Activated naive CD8-positive, alpha-beta T cell treated with anti-CD3 and anti-CD28 coated beads, Interleukin-2, amount 50 U/mL, for 16 hours (primary cell): Measurements from ENCODE around the gene MEIOC.
"Not testable (repeated sequence)": the region's sequence is repeated elsewhere in the genome, so short reads cannot be mapped to it uniquely, and the experiment has no call there.

Source experiments
- DNase-seq: peaks from one replicate; pipeline ENCODE4 v3.0.0-alpha.2; 2020; ENCODE audit warnings: low read depth, low spot score

The MEIOC gene

DNA sequence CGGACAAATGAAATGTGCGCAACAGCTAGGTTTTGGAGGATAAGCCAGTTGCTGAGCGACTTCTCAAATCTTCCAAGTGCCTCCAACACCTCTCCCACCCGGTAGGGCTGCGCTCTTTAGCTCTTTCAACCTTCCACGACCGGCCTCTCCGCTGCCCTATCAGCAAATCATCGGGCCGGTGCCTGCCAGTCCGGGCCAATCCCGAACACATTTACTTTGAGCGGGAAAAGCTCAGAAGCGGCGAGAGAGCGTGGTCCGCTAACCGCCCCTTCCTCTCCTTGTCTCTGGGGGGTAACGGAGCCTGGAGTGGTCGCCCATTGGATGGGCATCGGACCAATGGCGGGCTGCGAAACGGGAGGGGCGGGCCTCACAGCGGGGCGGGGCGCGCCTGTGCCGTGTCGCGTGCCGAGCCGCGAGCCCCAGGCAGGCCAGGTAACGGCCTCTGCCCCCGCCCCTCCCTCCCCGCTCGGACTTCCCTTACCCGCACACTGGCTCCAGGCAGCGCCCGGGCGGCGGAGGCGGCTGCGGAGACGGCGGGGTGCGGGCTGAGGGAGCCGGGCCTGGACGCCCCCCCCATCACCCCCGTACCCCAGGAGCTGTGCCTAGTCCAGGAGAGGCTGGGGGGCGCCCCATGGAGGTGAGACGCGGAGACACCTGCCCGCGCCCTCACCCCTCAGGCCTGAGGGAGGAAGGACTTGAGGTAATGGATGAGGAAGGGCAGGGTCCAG is at the start of gene MEIOC:
Gene MEIOC, plus strand, starts transcription at position 486 of the 728 bp plus-strand sequence. Its CDS starts 146 bp downstream, at position 632.
- DNase-seq, result peak; percentile 11

DNA sequence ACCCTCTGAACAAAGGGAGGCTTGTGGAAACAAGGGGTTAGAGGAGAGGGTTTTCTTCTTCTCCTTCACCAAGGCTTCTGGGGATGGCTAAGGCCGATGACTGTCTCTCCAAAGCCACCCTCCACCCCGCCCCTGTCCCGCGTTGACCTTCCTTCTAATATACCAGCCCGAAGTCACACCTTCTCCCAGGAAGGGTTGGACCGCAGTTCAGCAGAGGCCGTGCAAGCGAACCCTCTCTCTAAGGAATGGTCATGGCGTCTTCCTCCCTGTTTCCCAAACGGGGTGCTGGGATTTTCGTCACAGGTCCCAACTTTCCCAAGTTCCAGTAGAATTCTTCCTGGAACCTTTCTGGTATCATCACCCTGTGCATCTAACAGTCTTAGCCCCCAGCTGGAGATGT is 49.6 kb upstream of the MEIOC start:
- no peak for DNase-seq

DNA sequence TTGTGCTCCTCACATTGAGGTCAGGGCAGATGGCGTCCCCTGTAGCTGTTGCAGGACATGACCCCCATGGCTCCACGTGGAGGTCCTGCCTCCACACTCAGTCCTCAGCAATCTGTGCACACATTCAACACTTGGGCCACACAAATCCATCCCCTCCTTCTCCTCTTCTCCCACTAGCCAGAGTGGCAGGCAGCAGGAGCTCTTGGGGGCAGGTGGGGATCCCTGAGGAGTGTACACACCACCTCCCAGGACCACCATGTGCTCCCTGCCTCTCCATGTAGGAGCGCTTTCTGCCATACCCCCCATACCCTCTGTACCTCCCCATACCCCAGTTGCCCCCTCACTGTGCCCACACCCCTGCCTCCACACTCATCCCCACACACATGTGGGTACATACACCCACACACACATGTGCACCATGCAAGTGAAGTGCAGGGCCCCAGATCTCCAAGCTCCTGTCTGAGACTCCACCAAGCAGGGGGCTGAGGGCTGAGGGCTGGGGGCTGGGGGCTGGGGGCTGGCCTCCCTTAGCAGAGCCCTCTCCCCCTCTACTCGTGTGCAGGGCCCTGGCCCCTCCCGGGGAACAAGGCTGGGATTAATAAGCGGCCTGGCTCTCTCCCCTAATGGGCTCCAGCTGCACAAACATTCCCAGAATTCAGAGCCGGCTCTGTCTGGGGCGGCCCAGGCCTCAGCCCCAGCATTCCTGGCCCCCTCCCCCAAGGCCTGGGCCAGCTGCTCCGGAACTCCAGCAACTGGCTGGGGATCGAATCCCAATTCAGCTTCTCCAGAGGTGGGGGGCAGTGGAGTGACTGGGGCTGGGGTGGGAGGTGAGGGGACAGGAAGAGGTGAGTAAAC is 48.2 kb upstream of the MEIOC start:
- no peak for DNase-seq

DNA sequence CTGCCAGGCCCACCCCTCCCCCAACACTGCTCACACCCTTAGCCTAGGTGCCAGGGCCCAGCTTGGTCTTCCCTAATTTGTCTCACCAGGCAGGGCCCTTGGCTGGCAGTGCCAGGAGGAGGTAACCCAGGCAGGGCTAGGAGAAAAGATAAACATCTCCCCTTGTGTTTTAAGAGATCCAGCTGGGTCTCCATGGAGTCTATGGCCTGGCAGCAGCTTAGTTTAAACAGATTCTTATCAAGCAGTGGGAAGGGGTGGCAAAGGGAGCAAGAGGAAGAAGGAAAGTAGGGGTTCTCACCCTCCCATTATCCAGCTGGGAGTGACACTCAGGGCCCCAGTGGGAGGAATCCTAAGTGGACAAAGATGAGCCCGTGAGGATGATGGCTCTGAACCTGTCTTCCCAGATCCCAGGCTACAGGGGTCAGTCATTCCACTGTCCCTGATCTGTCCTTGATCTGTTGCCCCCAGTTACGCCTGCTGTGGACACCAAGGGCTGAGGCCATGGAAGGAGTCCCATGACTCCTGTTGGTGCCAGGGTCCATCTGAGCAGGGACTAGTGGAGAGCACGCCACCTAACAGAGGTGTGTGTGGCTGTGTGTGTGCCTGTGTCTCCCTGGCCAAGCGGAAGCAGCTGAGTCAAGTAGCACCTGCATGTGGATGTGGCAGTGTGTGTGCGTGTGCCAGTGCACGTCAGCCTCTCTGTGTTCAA is 47.4 kb upstream of the MEIOC start:
- no peak for DNase-seq

DNA sequence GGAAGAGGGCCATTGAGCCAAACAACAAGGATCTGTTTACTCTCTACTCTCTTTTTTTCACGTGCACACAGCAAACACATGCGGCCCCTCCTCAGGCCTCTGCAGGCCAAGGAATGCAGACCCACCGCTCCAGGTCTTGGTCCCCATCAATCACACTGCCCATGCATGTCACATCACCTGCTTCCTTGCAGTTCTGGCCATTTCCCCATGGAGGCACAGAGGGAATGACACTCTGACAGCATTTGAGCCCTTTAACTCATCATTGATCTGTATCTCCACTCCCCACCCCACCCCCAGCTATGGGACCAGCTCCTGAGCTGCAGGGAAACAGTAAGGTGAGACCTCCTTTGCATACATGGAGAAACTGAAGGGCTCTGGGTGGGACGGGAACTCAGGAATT is 45.9 kb upstream of the MEIOC start:
- DNase-seq, result no peak

DNA sequence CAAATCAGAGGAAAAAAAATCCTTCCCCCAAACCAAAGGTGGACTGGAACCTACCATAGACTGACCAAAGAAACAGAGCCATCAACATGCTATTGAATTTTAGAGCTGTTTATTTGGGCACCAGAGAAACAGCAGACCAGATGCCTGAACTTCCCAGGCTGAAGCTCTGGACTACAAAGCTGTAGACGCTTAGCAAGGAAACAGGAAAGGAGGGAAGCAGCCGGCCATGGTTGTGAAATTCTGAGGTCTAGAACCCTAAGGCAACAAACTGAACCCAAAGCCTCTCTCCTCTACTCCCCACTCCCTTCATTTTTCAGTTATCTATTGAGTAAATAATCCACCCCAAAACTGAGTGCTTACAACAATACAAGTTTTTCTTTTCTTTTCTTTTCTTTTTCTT is 45.4 kb upstream of the MEIOC start:
- DNase-seq, result no peak

DNA sequence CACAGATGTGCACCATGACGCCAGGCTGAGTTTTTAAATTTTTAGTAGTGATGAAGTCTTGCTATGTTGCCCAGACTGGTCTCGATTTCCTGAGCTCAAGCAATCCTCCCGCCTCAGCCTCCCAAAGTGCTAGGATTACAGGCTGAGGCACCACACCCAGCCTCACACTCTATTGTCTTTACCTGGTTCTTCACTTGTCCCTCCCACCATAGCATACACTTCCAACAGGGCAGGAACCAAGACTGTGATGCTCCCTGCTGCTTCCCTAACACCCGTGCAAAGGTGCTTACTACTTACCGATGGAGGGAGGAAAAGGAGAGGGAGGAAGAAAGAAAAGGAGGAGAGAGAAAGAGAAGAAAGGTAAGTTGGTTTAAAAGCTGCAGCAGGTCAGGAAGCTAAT is 41.4 kb upstream of the MEIOC start:
- no peak for DNase-seq

DNA sequence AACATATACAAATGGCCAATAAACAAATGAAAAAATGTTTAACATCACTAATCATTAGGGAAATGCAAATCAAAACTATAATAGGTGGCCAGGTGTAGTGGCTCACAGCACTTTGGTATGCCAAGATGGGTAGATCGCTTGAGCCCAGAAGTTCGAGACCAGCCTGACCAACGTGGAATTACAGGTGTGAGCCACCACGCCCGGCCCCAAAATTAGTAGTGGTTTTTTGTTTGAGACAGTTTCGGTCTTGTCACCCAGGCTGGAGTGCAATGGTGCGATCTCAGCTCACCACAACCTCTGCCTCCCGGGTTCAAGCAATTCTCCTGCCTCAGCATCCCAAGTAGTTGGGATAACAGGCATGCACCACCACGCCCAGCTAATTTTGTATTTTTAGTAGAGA is 37.6 kb upstream of the MEIOC start:
- not testable (repeated sequence) for DNase-seq

DNA sequence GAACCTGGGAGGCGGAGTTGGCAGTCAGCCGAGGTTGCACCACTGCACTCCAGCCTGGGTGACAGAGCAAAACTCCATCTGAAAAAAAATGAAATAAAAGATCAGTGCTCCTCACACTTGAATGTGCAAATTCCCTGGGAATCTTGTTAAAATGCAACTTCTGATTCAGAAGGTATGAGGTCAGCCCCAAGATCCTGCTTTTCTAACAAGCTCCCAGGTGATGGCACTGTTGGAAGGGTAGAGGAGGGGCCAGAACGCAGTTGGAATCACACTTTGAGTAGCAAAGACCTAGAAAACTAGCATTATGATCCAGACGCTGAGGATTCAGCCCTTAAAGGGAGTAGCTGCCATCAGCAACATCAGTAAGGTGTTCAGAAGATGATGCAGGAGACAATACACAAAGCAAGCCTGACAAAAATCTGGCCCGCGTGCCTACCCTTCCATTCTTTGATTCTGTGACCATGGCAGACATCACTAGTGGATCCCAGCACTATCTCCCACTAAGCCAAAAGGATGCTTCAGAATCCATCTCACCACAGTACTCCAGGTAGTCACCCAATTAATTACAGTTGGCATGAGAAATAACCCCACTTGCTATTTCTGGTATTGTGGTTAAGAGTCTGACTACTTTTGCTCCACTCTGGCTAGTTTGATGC is 33.1 kb upstream of the MEIOC start:
- DNase-seq, result no peak

DNA sequence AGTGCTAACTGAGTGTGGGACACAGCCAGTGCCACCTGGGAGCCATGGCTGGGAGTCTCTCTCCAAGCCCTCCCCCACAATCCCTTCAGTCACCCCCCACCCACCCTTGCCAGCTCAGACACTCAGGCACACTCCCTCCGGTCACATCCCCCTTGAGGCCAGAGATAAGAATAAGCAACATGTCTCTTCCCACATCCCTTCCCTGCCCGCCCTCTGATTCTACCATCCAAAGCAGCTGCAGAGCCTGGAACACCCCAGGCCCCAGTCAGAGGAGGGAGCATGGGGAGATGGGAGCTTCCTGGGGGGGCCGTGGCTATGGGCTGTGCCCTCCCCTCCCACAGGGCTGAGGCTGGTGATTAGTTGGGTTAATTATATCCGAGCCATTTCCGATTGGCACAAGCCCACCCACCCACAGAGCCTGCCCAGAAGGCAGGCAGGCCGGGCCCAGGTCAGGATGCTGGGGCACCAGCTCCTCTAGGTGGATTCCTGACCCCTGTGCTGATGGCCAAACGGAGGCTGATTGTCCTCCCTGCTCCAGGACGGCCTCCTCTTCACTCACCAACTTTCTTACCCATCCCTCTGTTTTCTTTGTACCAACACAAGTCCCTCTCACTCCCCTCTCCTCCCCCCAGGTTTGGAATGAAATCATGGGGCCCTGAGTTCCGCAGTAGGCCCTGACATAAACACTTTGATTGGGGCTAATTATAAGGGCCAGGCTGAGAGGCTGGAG is 28.6 kb upstream of the MEIOC start:
- DNase-seq, result no peak

DNA sequence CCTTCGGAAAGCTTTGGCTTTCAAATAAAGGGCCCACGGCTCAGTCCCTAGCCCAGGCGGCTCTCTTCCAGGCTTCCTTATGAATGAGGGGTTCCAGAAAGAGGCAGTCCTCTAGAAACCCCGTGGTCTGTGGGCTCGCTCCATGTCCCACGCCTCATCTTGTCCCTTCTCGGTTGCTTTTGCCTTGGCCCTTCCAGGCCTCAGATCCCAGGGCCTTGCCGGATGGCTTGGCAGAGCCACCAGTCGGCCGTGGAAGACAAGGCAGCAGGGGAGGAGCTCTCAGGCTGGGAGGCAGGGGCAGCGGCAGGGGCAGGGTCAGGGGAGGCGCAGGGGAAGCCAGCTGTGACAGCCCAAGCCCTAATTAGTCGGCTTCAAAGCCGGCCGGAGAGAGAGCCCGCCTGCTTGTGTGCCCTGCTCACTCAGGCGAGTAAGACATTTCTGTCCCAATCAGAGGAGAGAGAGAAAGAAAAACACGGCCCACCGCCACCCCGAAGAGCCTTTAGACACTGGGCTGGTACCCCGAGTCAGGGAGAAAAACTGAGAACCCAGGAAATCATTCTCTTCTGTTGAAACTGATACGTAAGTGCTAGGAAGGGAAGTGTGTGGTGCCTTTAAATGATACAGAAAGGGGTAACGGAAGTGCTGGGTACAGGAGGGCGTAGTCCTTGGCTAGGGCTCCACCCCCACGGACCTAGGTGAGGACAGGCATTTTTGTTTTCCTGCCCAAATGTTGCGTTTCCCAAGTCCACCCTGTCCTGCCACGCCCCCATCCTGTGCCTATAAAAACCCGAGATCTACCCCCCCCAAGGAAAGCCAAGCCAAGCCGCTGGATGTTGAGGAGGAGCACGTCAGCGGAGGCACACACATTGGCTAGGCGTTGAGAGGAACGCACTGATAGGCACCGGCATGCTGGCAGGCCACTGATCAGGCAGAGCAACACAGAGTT is 27.8 kb upstream of the MEIOC start:
- DNase-seq, result no peak

DNA sequence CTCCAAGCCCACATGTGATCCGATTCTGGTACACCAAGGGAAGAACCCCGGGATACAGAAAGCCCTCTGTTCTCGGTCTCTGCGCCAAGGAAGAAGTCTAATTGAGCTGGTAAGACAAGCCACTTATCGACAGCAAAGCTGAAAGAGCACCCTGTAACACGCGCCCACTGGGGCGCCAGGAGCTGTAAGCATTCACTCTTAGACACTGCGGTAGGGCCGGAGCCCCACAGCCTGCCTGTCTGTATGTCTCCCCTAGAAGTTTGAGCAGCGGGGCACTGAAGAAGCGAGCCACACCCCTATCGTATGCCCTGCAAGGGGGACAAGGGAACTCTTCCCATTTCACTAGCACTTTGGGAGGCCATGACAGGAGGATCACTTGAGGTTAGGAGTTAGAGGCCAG is 27.0 kb upstream of the MEIOC start:
- DNase-seq, result no peak

DNA sequence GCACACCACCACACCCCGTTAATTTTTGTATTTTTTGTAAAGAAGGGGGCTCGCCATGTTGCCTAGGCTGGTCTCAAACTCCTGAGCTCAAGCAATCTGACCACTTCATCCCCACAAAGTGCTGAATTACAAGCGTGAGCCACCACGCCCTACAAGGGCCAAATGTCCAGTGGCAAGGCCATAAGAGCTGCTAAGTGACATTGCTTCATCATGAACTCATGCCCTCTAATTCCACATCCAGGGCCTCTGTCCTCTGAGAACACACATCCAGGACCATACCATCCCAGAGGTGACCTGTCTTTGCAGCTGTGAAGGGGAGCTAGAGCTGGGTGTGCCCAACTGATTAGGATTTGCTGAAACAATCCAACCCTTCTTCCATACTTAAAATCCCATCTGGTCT is 25.6 kb upstream of the MEIOC start:
- DNase-seq, result no peak

DNA sequence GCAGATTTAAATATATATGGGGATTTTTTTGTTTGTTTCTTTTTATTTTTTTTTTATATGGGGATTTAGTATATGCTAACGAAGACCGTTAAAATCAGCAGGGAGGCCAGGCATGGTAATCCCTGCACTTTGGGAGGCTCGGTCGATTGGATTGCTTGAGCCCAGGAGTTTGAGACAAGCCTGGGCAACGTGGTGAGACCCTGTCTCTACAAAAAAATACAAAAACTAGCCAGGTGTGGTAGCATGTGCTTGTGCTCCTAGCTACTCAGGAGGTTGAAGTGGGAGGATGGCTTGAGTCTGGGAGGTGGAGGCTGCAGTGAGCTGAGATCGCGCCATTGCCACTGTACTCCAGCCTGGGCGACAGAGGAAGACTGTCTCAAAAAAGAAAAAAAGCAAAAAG is 22.3 kb upstream of the MEIOC start:
- no peak for DNase-seq

DNA sequence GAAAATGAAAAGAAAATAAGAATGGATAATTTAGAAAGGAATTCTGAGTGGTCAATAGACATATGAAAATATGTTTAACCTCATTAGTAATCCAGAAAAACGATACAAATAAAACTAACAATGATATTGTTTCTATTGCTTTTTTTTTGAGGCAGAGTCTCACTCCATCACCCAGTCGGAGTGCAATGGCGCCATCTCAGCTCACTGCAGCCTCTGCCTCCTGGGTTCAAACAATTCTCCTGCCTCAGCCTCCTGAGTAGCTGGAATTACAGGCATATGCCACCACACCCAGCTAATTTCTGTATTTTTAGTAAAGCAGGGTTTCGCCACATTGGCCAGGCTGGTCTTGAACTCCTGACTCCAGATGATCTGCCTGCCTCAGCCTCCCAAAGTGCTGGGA is 21.9 kb upstream of the MEIOC start:
- not testable (repeated sequence) for DNase-seq

DNA sequence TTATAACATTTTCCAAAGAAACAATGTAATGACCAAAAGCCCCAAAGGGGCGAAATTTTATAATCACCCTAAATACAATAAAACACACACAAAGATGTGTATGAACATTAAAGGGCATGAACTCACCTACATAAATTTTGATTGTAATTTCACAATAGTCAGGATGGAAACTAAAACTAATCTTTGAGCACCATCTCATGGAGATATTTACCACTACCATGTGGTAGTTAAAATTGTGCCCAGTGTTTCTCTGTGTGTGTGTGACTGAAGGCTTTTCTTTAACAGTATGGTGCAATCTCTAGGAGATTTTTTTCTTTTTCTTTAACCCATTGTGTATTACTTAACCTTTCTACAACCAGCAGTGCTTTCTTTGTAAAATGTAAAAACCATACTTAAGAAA is 19.7 kb upstream of the MEIOC start:
- DNase-seq, result no peak

DNA sequence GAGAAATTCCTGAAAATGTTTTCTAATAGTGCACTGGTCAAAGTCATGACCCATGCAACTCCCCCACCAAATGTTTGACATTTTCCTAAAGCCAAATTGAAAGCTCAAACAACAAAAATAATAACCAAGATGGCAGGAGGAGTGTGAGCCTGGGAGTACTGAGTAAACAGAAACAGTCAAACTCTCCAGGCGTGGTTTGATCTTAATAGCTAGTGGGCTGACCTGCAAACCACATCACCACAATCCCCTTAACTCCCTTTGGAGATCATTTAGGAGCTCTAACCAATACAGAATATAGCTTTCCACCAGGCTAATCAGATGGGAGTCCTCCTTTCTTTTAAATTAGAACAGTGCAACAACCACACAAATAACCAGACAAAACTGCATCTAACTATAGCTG is 19.2 kb upstream of the MEIOC start:
- no peak for DNase-seq

DNA sequence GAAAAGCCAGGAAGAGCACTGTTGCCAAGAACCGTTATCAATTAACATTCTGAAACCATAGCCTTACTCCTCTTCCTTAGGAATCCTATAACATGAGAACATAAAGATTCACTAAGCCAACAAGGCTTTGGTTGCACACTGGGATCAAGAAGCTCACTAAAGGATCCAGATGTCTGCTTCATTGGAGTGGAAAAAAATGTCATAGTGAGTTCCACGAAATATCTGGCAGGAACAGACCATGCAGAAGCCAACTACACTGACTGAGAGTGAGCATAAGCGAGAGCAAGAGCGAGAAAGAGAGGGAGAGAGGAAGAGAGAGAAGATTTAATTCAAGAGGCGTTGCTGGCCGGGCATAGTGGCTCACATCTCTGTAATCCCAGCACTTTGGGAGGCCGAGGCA is 13.4 kb upstream of the MEIOC start:
- DNase-seq, result no peak

DNA sequence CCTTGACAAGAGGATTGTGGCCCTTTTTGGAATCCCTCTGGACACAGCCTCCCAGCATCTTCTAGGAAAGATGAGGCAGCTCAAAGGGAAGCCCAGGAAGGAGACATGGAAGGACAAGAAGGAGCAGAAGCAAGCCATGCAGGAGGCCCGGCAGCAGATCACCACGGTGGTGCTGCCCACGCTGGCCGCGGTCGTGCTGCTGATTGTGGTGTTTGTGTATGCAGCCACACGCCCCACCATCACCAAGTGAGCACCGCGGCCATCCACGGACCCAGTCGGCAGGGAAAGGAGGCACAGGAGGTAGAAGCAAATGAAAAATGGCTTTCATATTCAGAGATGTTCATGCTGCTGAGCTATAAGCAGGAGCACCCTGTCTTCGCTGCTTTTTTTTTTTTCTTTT is 10.9 kb upstream of the MEIOC start:
- no peak for DNase-seq

DNA sequence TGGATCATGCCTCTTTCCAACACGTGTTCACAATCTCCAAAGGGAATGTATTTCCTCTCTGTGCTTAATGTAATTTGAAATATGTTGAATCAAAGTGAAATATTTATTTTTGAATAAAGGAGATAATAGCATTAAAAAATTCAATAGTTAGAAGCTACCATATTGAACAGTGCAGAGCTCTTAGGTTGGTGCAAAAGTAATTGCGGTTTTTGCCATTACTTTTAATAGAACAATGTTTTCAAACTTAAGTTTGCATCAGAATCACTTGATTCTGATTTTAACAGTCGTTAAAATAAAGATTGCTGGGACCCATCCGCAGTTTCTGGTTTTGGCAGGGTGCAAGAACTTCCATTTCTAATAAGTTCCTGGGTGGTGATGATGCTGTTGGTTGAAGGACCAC is 10.0 kb upstream of the MEIOC start:
- no peak for DNase-seq
